ENCODE data around the gene PTGER1. TPM values are rescaled to one million over a fixed set of nuclear protein-coding genes. Genes with fewer than 3 reads are reported as not detected.

Gene PTGER1
- total and polyA plus RNA-seq, 2 of the 4 experiments (the other 2 are of a cell fraction): 0.54 to 0.60 TPM

GRCh38 chr19:14487370-14488125, 12.4 kb upstream of the PTGER1 start:
- DNase-seq (peak; percentile 45), ATAC-seq (ENCODE audit: low read depth) (peak; percentile 40; the same call in 1 of the 2 replicates)
- 87% methylated on average over 9 of the region's 16 CpGs; no CpG with 5 or more reads in 1 of the 2 experiments for WGBS, 2 experiments (ENCODE audit: extremely low coverage in 2 of 2, insufficient read length in 1 of 2)
- Histone ChIP-seq H3K4me3 (ENCODE audit: insufficient read depth, low read depth, low read length) (no peak overlapping the region), H4K91ac (ENCODE audit: insufficient read depth, low read depth, low read length) (no peak overlapping the region), H3K36me3 (ENCODE audit: control insufficient read depth, insufficient read depth, low read length) (peaks cover 19% of the 10 kb centered on the region), H3K9ac (ENCODE audit: low read depth, low read length) (no peak overlapping the region), H4K20me1 (ENCODE audit: insufficient read depth, low read length) (peaks cover 18% of the 10 kb centered on the region), H3K9me1 (ENCODE audit: insufficient read depth, low read length) (no peaks in the 10 kb centered on the region), H3K79me1 (ENCODE audit: low read depth in 1 of 2, low read length in 2 of 2) (peaks cover 14 to 58% of the 10 kb centered on the region in 2 experiments), H3K56ac (ENCODE audit: extremely low read depth, insufficient read depth, low read length) (no peak overlapping the region), H2AK5ac (ENCODE audit: low read depth, low read length) (no peak overlapping the region), H2AFZ (replicated peaks; ENCODE audit: low read length, poor library complexity) (no peak overlapping the region), H3K4ac (ENCODE audit: low read depth, low read length) (no peak overlapping the region), H3K18ac (ENCODE audit: low read depth, low read length) (no peak overlapping the region), H3K27me3 (ENCODE audit: control insufficient read depth, insufficient read depth, low read length) (no peaks in the 10 kb centered on the region), H2BK15ac (ENCODE audit: low read depth, low read length) (no peak overlapping the region), H3K9me3 (ENCODE audit: control insufficient read depth, insufficient read depth, low read length) (no peaks in the 10 kb centered on the region), H3K27ac (ENCODE audit: insufficient read depth, low read length) (no peak overlapping the region), H3K23ac (ENCODE audit: low read depth, low read length) (no peak overlapping the region), H3K4me1 (ENCODE audit: control insufficient read depth, insufficient read depth, low read length) (no peaks in the 10 kb centered on the region), H2BK20ac (ENCODE audit: low read depth, low read length) (no peak overlapping the region), H2BK5ac (ENCODE audit: low read depth, low read length, poor library complexity, severe bottlenecking) (no peak overlapping the region), H2BK120ac (ENCODE audit: low read depth, low read length) (no peak overlapping the region), H3K14ac (replicated peaks; ENCODE audit: low read depth, low read length) (no peak overlapping the region), H4K8ac (ENCODE audit: low read depth in 2 of 2, low read length in 2 of 2) (no peak overlapping the region), H2AK9ac (replicated peaks; ENCODE audit: low read depth, low read length, poor library complexity) (no peak overlapping the region), H3K4me2 (ENCODE audit: low read depth, low read length) (no peak overlapping the region), H4K5ac (ENCODE audit: low read depth, low read length) (no peak overlapping the region)
- in situ Hi-C loops (cut with MboI; ENCODE audit: low sequenced_read_pairs): no loop called here
- intact Hi-C loops (cut with micrococcal nuclease): loop anchor here (10.0 kb wide), 1 partner anchor 603 kb away; no protein-coding TSS in a partner anchor
- CTCF ChIA-PET: interaction anchor here (1.1 to 1.2 kb wide), 2 partner anchors 9 to 18 kb away, joined by 3 to 4 read pairs; no protein-coding TSS in a partner anchor
- POLR2A ChIA-PET (ENCODE audit: unreplicated experiment): no interaction called here
- no TSS peak for BruUV-seq (replicated peaks)
- dilution Hi-C loops (cut with HindIII; ENCODE audit: low sequenced_read_pairs, unreplicated experiment): no loop called here
- no peak for TF ChIP-seq SMC3 (IDR thresholded peaks at IDR 0.05; ENCODE audit: low read depth, low read length)
- no peak for TF ChIP-seq CEBPB (IDR thresholded peaks at IDR 0.05; ENCODE audit: low read depth, low read length)
- TF ChIP-seq MXI1 (IDR thresholded peaks at IDR 0.05; ENCODE audit: borderline replicate concordance, low read depth, low read length): no peak
- TF ChIP-seq, protein P1, sequence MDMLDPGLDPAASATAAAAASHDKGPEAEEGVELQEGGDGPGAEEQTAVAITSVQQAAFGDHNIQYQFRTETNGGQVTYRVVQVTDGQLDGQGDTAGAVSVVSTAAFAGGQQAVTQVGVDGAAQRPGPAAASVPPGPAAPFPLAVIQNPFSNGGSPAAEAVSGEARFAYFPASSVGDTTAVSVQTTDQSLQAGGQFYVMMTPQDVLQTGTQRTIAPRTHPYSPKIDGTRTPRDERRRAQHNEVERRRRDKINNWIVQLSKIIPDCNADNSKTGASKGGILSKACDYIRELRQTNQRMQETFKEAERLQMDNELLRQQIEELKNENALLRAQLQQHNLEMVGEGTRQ (IDR thresholded peaks at IDR 0.05; ENCODE audit: low read depth, low read length): no peak
- TF ChIP-seq POLR2A (IDR thresholded peaks at IDR 0.05; ENCODE audit: low read depth, low read length): no peak
- TF ChIP-seq MAFK (IDR thresholded peaks at IDR 0.05; ENCODE audit: low read depth, low read length): no peak
- TF ChIP-seq RCOR1 (IDR thresholded peaks at IDR 0.05; ENCODE audit: insufficient replicate concordance, low read length): no peak
- no peak for TF ChIP-seq FOS (IDR thresholded peaks at IDR 0.05; ENCODE audit: low read depth, low read length)
- no peak for TF ChIP-seq CHD1 (IDR thresholded peaks at IDR 0.05; ENCODE audit: low read depth, low read length)
- TF ChIP-seq RAD21 (IDR thresholded peaks at IDR 0.05; ENCODE audit: low read length): no peak
- no peak for TF ChIP-seq RFX5 (IDR thresholded peaks at IDR 0.05; ENCODE audit: low read depth, low read length)
- no peak for TF ChIP-seq CTCF (conservative IDR thresholded peaks at IDR 0.05; ENCODE audit: low read depth, low read length)
- no peak for TF ChIP-seq MAZ (IDR thresholded peaks at IDR 0.05; ENCODE audit: borderline replicate concordance, low read depth, low read length)
- no peak for TF ChIP-seq BHLHE40 (IDR thresholded peaks at IDR 0.05; ENCODE audit: low read depth, low read length)
- TF ChIP-seq NFE2L2 (IDR thresholded peaks at IDR 0.05; ENCODE audit: low read depth, low read length): no peak
